ELR (cell line): ENCODE data around the gene ATP2B2.
"Not testable (repeated sequence)": the region's sequence is repeated elsewhere in the genome, so short reads cannot be mapped to it uniquely, and the experiment has no call there.

ENCODE experiments used
- DNase-seq: peaks from one replicate; pipeline ENCODE4 v3.0.0-alpha.2; 2015; ENCODE audit warnings: low read depth

ATP2B2 gene

DNA sequence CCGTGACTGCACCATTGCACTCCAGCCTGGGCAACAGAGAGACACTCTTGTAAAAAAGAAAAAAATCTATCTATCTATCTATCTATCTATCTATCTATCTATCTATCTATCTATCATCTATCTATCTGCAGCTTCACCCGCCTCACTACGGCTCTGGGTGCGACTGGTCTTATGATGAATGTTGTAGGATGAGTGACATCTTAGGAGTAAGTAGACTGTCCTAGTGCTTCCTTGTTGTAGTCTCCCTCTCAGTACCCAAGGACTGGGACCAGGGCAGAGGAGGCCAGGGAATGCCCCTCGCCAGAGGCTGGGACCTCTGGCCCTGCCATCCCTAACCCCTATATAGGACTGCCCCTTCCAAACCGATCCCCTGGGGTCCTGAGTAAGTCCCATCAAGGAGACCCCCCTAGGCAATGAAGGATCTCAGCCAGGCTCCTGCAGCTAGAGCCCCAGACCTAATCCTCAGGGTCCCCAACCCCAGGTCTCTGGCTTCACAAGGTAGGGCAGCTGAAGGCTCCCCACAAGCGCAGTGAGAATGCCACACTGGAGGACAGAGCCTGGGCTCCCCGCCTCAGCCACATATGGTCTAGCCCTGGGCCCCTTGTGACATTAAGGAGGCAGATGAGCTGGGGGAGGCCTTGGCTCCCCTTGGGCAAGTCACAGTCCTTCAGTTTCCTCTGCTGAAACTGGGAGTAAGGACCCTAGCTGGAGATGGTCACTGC lies 183.6 kb downstream of the ATP2B2 start:
- DNase-seq = no peak

DNA sequence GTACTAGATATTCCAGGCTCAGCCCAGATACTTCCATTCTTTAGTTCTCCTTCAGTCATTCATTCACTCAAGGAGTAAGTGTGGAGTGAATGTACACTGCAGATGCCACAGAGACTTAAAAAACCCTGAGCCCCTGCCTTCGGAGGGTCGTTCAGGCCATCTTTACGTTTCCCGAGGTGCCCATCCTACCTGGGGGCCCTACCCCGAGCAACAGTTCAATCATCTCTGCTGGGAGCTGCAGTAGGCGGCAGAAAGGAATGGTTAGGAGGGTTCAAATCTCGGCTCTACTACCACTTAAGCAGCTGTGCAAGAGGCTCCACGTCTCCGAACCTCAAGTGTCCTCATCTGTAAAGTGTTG lies 185.1 kb downstream of the ATP2B2 start:
- DNase-seq = no peak

DNA sequence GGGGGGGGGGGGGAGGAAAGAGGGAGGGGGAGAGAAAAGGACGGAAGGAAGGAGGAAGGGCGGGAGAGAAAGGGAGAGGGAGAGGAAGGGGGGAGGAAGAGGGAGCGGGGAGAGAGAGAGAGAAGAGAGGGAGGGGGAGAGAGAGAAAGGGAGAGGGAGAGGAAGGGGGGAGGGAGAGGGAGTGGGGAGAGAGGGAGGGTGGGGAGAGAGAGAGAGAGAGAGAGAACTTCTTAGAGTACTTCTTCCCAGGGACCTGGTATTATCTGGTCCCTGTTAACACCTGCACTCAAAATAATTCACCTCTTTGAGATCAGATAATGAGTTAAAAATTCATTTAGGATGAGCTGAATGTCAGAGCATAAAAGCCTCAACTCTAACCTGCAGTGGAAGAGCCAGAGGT lies 185.6 kb downstream of the ATP2B2 start:
- DNase-seq = no peak

DNA sequence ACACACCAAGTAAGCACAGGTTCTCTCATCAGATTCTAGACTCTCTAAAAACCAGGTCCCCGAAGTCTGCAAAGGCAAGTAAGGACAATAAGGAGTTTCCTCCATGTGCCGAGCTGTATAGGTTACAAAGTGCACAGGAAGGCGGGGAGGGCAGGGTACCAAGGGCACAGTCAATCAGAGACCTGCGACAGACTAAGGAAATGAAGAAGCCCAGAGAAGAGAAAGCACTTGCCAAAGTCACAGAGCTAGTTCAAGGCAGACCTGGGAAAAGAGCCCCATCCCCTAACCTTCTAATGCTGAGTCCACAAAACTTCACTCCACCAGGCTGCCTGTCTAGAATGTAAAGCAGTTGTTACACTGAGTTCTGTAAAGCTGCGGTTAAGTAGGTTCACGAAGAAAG lies 186.1 kb downstream of the ATP2B2 start:
- DNase-seq = no peak

DNA sequence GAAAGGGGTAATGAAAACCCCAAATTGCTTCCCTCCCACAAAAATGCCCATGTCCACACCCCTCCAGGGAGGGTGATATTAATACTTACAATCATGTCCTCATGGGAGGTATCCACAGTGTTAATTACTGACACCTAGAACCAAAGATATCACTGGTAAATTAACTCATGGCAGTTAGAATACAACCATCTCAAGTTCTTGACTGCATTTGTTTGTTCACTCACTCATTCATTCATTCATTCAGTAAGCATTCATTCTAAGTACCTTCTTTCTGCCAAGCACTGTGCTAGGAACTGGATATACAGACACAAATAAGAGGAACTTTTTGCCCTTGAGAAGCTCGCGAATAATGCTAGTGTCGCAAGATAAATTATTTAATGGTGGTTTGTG lies 187.4 kb downstream of the ATP2B2 start:
- no peak for DNase-seq

DNA sequence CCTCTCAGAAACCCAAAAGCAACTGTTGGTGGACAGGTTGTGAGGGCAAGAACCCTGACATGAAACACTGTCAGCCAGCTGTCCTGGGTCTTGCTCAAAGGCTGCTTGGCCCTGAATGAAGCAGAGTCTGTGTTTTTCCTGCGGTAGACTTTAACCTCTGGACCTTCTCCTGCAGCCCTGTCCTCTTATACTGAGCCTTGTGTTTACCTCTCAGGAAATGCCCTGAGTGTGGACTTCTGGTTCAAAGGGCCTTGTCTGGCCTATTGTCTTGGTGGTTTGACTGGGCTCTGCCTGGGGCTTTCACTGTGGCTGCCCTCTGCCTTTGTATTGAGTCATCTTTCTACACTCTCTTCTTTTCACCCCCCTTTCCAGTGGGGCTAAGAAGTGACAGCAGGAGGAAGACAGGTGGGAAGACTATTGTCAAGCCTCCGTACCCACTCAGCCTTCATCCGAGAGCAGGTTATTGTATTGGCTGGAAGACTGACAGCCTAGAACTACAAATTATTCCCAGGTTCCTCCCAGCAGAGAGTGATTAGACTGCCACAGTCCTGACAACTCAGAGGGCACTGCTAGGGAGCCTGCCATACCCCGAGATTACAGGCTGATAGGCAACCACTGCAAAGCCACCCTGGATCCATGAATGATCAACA lies 187.9 kb downstream of the ATP2B2 start:
- no peak for DNase-seq

DNA sequence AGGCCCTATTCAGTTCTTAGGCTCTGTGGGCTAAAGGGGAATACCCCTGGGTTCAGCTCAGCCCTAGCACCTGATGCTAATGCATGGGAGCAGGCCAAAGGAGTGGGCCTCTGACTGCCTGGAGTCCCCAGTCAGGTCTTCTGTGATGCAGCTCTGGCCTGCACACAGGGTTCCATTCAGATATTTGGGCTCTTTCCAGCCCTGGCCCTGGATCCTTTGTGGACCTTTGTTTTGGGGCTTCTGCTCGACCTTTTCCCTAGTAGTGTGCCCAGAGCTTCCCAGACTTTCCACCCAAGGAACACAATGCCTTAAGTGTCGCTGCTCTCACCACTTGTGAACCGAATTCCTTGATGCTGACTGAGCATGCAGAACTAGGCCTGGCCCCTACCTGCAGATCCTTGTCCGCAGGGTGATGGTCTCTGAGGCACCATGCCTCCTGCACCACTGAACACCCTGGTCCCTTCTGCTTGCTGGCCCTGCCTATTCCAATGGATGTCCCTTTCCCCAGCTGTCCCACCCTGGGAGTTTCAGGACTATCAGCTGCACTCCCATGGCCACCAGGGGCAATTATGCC lies 189.5 kb downstream of the ATP2B2 start:
- no peak for DNase-seq

DNA sequence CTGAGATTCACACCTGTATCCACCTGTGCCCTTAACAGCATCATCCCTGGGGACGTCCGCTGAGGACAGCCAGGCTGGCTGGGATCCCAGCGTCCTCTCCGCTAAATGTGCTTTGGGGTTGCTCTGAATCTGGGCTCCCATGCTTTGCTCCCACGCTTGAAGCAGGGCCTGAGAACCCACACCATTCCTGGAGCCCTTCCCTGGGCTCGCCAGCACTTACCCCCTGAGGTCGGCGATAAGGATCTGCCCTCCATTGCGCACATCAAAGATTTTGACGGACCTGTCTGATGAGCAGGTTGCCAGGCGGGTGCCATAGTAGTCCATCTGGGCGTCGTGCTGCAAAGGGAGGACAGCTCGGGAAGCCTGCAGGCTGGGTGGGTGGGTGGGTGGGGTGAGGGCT lies 190.3 kb downstream of the ATP2B2 start:
- DNase-seq = no peak

DNA sequence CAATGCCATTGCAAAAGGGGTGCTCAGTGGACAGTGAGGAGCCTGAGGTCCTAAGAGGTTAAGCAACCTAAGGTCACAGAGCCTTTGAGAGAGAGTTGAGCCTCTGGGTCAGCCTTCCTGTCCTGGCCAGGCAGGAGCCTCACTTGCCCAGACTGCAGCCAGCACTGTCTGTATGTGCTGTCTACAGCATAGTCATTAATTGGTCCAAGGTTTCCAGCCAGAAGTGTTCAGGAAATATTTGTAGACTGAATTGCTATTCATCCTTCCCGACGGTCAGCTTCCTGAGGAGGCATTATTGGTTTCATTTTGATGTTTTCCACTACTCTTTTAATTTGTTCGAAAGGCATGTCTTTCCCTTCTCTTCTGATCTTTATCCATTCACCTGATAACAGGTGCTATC lies 192.5 kb downstream of the ATP2B2 start:
- no peak for DNase-seq

DNA sequence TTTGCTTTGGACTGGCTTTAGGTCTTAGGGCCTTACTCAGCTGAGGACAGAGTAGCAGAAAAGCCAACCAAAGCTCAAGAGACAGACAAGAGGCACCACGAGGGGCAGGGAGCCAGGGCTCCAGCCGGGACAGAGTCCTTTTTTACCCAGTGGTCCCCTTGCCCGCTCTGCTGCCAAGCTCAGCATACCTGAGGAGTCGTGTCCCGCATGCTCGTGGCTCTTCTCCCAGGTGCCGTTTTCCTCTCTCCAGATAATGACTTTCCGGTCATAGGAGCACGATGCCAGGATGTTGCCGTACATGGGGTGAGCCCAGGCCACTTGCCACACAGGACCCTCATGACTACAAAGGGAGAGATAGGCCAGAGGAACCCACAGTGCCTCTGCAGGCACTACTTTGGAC lies 193.0 kb downstream of the ATP2B2 start:
- no peak for DNase-seq

DNA sequence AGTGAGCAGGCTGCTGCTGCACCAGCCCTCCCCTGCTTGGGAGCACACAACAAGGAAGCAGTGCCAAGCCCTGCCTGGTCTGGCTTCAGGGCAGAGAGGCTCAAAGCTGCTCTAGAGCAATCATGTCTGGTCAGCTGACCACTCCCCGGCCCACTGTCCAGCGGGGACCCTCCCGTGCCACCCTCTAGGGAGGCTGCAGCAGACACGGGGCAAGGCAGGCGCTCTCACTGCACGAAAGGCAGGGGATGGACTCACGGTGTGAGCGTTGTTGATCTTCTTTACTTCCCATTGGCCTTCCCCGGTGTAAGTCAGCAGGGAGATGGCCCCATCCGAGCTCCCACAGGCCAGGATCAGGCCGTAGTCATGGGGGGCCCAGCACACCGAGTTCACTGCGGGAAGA lies 193.7 kb downstream of the ATP2B2 start:
- no peak for DNase-seq

DNA sequence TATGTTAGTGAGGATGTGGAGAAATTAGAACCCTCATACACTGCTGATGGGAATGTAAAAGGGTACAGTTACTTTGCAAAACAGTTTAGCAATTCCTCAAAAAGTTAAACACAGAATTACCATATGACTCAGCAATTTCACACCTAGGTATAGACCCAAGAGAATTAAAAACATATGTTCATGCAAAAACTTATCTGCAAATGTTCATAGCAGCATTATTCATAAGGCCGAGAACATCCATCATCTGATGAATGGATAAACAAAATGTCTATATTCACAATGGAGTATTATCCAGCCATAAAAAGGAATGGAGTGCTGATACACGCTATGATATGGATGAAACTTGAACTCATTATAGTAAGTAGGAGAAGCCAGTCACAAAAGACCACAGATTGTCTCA lies 194.8 kb downstream of the ATP2B2 start:
- DNase-seq = peak; percentile 12

DNA sequence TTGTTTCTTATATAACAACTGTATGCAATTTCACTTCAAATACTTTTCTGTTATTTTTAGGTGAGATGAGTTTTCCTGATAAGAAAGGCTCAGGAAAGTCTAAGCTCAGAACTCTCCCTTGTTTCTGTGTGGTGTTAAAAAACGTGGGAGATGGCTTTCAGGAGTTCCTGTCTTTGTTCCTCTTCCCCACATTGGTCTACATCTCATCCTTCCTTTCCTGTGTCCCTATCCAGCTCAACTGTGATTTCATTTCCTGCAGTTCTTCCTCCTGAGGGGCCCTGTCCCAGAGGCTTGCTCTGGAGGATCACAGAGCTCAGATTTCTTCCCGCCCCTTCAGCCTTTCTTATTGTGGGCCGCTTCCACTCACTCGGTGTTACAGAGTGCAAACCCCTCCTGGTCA lies 195.7 kb downstream of the ATP2B2 start:
- no peak for DNase-seq

DNA sequence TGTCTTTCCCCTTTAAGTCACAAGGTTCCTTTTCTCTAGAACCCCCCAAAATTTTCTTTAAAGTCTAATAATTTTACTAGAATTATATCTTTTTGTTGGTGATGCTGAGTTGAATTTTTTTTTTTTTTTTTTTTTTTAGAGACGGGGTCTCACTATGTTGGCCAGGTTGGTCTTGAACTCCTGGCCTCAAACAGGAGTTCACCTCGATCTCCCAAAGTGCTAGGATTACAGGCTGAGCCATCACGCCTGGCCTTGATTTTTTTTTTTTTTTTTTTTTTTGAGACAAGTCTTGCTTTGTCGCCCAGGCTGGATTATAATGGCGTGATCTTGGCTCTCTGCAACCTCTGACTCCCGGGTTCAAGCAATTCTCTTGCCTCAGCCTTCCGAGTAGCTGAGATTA lies 196.7 kb downstream of the ATP2B2 start:
- DNase-seq = no peak

DNA sequence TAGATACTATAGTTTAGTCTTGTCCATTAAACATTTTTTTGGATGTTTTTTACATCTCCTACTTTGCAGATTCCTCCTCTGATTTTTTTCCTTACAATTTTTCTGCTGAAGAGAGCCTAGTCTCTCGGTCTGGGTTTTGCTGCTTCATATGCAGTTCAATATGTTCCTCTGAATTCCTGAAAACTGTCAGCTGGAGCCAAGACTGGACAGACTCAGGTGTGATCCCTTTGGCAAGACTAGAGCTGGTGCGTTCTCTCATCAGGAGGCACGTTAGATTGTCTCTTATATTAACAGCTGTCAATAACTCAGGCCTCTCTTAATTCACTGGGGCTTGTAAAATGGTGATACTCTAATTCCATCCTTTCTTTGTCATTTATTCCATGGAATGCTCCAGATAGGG lies 199.2 kb downstream of the ATP2B2 start:
- no peak for DNase-seq

DNA sequence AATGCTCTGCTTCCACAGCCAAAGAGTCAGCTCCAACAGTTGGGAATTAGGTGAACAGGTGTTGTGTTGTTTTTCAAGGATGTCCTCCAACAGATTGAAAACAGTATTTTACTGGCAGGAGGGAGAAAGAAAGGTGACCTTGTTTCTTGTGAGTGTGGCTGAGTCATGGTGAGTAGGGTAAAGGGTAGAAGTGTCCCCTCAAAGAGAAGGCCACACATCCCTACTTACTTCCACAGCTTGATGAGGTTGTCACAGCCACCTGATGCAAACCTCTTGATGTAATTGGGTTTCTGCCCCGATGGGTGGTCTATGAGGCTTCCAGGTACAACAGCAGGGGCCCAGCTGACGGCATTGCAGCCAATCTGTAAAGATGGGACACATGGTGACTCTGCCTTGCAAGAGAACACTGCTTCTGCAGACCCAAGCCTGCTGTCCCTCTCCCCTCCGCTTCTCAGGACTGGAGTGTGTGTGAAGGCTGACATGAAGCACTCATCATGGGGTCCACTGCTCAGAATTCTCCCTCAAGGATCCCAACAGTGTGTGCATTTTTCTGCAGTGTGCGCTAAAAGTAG lies 200.0 kb downstream of the ATP2B2 start:
- DNase-seq = no peak

DNA sequence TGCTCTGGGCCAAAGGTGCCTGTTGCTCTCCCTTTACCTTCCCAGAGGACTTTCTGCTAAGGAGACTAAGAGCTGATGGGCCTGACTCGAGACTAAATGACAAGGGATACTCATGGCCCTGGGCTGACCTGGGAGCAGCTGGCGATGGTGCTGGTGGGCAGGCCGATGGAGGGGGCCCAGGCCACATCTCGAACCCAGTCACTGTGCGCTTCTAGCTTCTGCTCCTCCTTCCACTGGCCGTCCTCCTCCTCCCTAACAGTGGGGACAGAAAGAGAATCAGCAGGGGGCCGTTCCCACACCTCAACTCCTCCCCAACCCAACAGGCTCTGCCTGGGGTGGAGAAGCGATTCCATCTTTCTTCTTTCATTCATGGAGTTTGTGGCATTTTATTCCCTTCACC lies 200.5 kb downstream of the ATP2B2 start:
- DNase-seq = no peak

DNA sequence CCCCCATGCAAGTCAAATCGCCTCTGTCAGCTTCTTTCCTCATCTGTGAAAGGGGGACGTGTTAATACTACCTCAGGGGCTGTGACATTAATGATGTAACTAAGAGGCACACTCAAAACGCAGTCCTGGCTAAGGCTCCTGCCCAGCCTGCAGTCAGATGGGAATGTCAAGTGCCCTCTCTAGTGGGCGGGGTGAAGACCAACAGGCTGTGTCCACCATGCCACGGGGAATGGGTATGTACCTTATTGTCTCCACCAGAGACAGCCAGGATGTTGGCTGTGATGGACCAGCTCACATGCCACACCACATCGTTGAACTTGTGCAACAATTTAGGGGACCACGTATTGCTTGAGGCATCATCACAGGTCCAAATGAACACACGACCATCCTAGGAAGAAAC lies 201.6 kb downstream of the ATP2B2 start:
- no peak for DNase-seq

DNA sequence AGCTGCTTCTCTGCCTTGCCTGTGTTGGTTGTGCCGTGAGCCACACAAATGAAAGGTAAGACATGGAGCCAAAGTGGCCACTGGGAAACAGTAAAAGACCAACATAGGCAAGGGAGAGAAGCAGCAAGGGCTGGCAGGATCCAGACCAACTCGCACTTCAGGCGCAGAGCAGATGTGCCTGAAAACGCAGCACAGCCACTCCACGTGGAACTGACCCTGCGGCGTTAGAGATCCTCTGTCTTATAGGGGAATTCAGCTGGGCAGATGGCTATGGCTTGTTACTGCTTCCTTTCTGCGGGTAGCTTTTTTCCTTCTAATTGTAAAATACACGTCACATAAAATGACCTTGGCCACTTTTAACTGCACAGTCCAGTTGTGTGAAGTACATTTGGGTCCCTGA lies 202.3 kb downstream of the ATP2B2 start:
- no peak for DNase-seq

DNA sequence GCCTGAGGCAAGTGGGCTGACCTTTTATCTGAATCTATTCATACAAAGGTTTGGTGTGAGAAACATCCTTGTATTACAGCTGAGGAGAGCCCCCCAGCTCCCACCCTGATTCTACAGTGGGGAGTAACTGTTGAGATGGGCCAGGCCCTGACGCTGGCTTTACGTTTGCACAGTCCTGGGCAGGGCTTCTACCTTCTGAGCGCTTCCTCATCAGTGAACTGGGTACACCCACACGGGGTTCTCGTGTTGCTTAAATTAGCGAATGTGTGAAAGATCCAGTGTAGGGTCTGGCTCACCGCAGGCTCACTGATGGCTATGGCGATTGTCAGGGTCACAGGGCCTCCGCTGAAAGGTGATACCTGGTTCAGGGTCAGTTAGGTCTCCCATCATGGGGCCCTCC lies 205.3 kb downstream of the ATP2B2 start:
- no peak for DNase-seq

DNA sequence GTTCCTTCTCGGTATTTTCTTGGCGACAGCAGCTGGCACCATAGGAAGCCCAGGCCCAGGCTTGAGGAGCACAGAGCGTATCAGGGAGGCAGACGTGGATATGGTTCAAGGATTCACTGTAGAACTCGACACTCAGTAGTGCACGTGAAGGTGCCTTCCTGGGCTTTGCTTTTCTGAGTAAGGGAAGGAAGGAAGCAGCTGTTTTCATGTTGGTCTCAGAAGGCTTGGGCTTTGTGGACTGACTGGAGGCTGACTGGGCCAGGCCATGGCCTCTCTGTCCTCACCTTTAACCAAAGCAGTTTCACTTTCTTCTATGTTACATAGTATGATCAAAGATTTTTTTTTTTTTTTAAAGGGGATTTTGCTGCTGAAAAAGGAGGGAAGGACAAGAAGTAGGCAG lies 205.7 kb downstream of the ATP2B2 start:
- DNase-seq = no peak

DNA sequence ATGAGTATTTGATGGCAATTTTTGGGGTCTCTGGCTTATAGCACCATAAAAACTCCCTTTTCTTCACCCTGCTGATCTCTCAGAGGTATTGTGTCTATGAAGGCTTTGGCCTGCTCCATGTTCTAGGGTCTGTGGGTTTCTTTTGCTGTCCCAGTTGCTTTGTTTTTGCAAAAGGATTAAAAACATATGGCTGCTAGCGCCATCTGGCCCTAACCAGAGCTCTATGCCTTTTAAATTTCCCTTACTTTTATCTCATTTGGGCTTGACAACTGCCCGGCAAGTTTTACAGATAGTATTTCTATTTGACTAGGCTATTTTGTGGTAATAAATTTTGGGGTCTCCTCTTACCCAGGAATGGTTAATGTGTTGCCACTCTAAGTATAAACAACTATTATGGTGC lies 206.2 kb downstream of the ATP2B2 start:
- DNase-seq = peak; percentile 15

DNA sequence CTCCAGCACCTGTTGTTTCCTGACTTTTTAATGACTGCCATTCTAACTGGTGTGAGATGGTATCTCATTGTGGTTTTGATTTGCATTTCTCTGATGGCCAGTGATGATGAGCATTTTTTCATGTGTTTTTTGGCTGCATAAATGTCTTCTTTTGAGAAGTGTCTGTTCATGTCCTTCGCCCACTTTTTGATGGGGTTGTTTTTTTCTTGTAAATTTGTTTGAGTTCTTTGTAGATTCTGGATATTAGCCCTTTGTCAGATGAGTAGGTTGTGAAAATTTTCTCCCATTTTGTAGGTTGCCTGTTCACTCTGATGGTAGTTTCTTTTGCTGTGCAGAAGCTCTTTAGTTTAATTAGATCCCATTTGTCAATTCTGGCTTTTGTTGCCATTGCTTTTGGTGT lies 207.3 kb downstream of the ATP2B2 start:
- not testable (repeated sequence) for DNase-seq
